H1 (cell line): ENCODE measurements around the gene SULF2.

Experiments used
- CREB1 ChIP-seq: IDR thresholded peaks from 2 replicates; pipeline ENCODE4 v1.6.1; 2012; ENCODE audit warnings: inconsistent platforms
- CTCF ChIP-seq, 3 experiments: IDR thresholded peaks; 1 replicate in 2 of 3; 2 replicates in 1 of 3; pipeline versions ENCODE4 v1.5.1 to v1.6.1; 2011; ENCODE audit warnings: low read length in 3 of 3, mild to moderate bottlenecking in 3 of 3, inconsistent platforms in 2 of 3, low read depth in 1 of 3, moderate library complexity in 1 of 3; ENCODE audit not compliant: insufficient read depth in 1 of 3; ENCODE audit errors: control extremely low read depth in 1 of 3
- EP300 ChIP-seq, 2 experiments: IDR thresholded peaks; 1 replicate in 1 of 2; 2 replicates in 1 of 2; pipeline ENCODE4 v1.6.1; 2011 to 2012; ENCODE audit warnings: low read depth in 2 of 2, low read length in 2 of 2, mild to moderate bottlenecking in 2 of 2, borderline replicate concordance in 1 of 2, inconsistent platforms in 1 of 2, moderate library complexity in 1 of 2
- HDAC6 ChIP-seq: IDR thresholded peaks from one replicate; pipeline ENCODE4 v1.7.1; 2012; ENCODE audit warnings: low read depth, mild to moderate bottlenecking, inconsistent platforms, low read length, moderate library complexity
- MAX ChIP-seq: IDR thresholded peaks from 2 replicates; pipeline ENCODE4 v1.6.1; 2012; ENCODE audit warnings: inconsistent platforms
- POLR2AphosphoS5 ChIP-seq: IDR thresholded peaks from 2 replicates; pipeline ENCODE4 v1.6.1; 2011; ENCODE audit warnings: low read depth, low read length
- SIN3A ChIP-seq, 2 experiments: IDR thresholded peaks in 1 of 2; conservative IDR thresholded peaks in 1 of 2; 2 replicates each; pipeline ENCODE4 v1.6.1; 2011 to 2012; ENCODE audit warnings: low read length in 2 of 2, improper control_type of control experiment in 1 of 2, low read depth in 1 of 2, mild to moderate bottlenecking in 1 of 2
- SRF ChIP-seq: IDR thresholded peaks from 2 replicates; pipeline ENCODE4 v1.6.1; 2011; ENCODE audit warnings: mild to moderate bottlenecking, low read depth, low read length, moderate library complexity

DNA sequence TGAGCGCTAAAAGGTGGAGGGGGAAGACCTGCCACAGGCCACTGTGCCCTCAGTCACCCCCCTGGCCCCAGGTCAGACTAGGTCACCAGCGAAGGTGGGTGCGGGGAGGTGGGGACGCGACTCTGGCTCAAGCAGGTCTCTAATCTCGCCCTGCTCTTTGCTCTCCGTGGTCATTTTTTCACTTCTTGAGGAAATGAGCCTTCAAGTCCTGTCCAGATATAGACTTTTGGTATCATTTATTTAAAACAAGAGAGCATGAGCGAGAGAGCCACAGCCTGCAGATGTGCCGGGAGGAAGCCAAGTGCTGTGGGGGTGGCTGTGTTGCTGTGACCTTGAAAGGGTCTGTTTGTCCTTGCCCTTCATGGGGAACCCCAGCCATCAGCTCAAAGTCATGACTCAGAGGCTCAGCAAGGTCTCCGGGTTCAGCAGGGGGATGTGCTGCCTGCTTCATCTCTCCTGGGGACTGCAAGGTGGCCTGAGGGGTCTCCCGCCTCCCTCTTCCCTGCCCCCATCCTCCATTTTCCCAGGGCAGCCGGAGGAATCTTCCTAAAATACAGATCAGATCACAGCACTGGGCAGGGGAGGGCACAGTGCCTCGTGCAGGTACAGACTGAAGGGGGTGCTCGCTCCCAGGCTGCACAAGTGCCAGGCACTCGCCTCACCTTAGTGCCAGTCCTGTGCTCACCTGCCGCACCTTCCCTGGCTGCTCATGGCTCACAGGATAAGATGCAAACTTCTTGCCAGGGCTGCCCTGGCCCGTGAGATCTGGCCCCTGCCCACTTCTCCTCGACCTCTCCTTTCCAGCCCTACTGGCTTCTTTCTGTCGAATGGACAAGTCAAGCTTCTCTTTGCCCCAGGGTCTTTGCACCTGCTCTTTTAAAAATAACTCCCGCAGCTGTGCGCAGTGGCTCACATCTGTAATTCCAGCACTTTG lies 26.5 kb downstream of the SULF2 start:
- TF ChIP-seq HDAC6 (no peak), SIN3A (conservative IDR thresholded peaks at IDR 0.05 in 1 of 2, IDR thresholded peaks at IDR 0.05 in 1 of 2; ENCODE audit: low read depth in 1 of 2, low read length in 2 of 2) (no peak), CTCF (IDR thresholded peaks at IDR 0.05; ENCODE audit: control extremely low read depth in 1 of 3, insufficient read depth in 1 of 3, low read depth in 1 of 3, low read length in 3 of 3) (no peak), SRF (no peak), POLR2AphosphoS5 (no peak), MAX (no peak), CREB1 (no peak), EP300 (IDR thresholded peaks at IDR 0.05; ENCODE audit: borderline replicate concordance in 1 of 2, low read depth in 2 of 2, low read length in 2 of 2) (no peak)
